Inflammatory macrophage treated with lipopolysaccharide for 1 hour (primary cell): Measurements from ENCODE around the gene WLS.
A peak's percentile ranks its signal among the peaks of the same experiment; 100 is the strongest.

ENCODE experiments used
- DNase-seq, 2 donors: peaks; one replicate each; pipeline ENCODE4 v3.0.0-alpha.2; 2020 to 2022

WLS gene

GRCh38 chr1:68227598-68227997 is 4.7 kb downstream of the WLS start:
- DNase-seq = no peak

- no peak for DNase-seq
Measured at GRCh38 chr1:68225781-68226180, 6.5 kb downstream of the WLS start.

GRCh38 chr1:68223687-68224086 is 8.6 kb downstream of the WLS start:
- DNase-seq = no peak

- no peak for DNase-seq
Measured at GRCh38 chr1:68221980-68222373, 10.3 kb downstream of the WLS start.

- no peak for DNase-seq
Measured at GRCh38 chr1:68221001-68221979, 11.0 kb downstream of the WLS start.

- no peak for DNase-seq
Measured at GRCh38 chr1:68220420-68220819, 11.9 kb downstream of the WLS start.

- no peak for DNase-seq
Measured at GRCh38 chr1:68218490-68218889, 13.8 kb downstream of the WLS start.

GRCh38 chr1:68217618-68218017 is 14.7 kb downstream of the WLS start:
- no peak for DNase-seq

- DNase-seq = no peak
Measured at GRCh38 chr1:68217060-68217554, 15.2 kb downstream of the WLS start.

GRCh38 chr1:68216089-68216772 is 16.1 kb downstream of the WLS start:
- DNase-seq = no peak

- DNase-seq = peak in 1 of 2 donors; percentile 15
Measured at GRCh38 chr1:68213843-68214242, 18.5 kb downstream of the WLS start.

- no peak for DNase-seq
Measured at GRCh38 chr1:68211761-68212380, 20.5 kb downstream of the WLS start.

GRCh38 chr1:68210829-68211228 is 21.5 kb downstream of the WLS start:
- DNase-seq = no peak

- no peak for DNase-seq
Measured at GRCh38 chr1:68210027-68210426, 22.3 kb downstream of the WLS start.

- no peak for DNase-seq
Measured at GRCh38 chr1:68206848-68207689, 25.3 kb downstream of the WLS start.

- no peak for DNase-seq
Measured at GRCh38 chr1:68205794-68206358, 26.4 kb downstream of the WLS start.

GRCh38 chr1:68204977-68205630 is 27.2 kb downstream of the WLS start:
- no peak for DNase-seq

- no peak for DNase-seq
Measured at GRCh38 chr1:68202239-68202832, 30.0 kb downstream of the WLS start.

GRCh38 chr1:68201546-68202238 is 30.6 kb downstream of the WLS start:
- DNase-seq = no peak

- no peak for DNase-seq
Measured at GRCh38 chr1:68199603-68200002, 32.7 kb downstream of the WLS start.

GRCh38 chr1:68198752-68199151 is 33.6 kb downstream of the WLS start:
- no peak for DNase-seq
